Keratinocyte (primary cell): ENCODE measurements around the gene PAM16. TPM values are rescaled to one million over a fixed set of nuclear protein-coding genes. Genes with fewer than 3 reads are reported as not detected.

Experiments
- DNase-seq: peaks from one replicate; pipeline ENCODE4 v3.0.0-alpha.2; 2011; ENCODE audit warnings: low read depth, missing footprints, low spot score
- FAIRE-seq: peaks from 2 replicates; lab custom pipeline; 2011; peaks lifted over from hg19 to GRCh38; lab: Jason Lieb, UNC
- H2AFZ ChIP-seq: 2 replicates; pipeline ENCODE4 v1.6.0; 2012; ENCODE audit warnings: low read length, control low read depth, inconsistent platforms; ENCODE audit not compliant: control insufficient read depth
- H3K27ac ChIP-seq: 2 replicates; pipeline ENCODE4 v1.5.1; 2011; ENCODE audit warnings: low read length; ENCODE audit not compliant: control insufficient read depth, insufficient read depth
- H3K27me3 ChIP-seq: 3 replicates; pipeline ENCODE4 v1.6.0; 2011; ENCODE audit warnings: low read length; ENCODE audit not compliant: control insufficient read depth, insufficient read depth; ENCODE audit errors: extremely low read depth
- H3K36me3 ChIP-seq, 2 experiments: 2 replicates in 1 of 2; 3 replicates in 1 of 2; pipeline ENCODE4 v1.5.1; 2011; ENCODE audit warnings: low read length in 2 of 2, mild to moderate bottlenecking in 1 of 2; ENCODE audit not compliant: control insufficient read depth in 2 of 2, insufficient read depth in 2 of 2; ENCODE audit errors: extremely low read depth in 1 of 2
- H3K4me1 ChIP-seq: 3 replicates; pipeline ENCODE4 v1.5.1; 2011; ENCODE audit warnings: low read length; ENCODE audit not compliant: control insufficient read depth, insufficient read depth; ENCODE audit errors: extremely low read depth
- H3K4me2 ChIP-seq: 3 replicates; pipeline ENCODE4 v1.6.0; 2011; ENCODE audit warnings: low read depth, low read length; ENCODE audit not compliant: control insufficient read depth, insufficient read depth; ENCODE audit errors: extremely low read depth
- H3K4me3 ChIP-seq, 3 experiments: fragments of 200-600 bp in 1 of 3; sonication (generic) in 1 of 3; 2 replicates in 2 of 3; 3 replicates in 1 of 3; pipeline ENCODE4 v1.5.1; 2011 to 2016; ENCODE audit warnings: low read length in 3 of 3, mild to moderate bottlenecking in 3 of 3, control low read depth in 2 of 3, inconsistent platforms in 1 of 3, low read depth in 1 of 3, mixed read lengths in 1 of 3, mixed run types in 1 of 3, moderate library complexity in 1 of 3; ENCODE audit not compliant: control insufficient read depth in 2 of 3, insufficient read depth in 2 of 3; ENCODE audit errors: extremely low read depth in 1 of 3
- H3K79me2 ChIP-seq: 2 replicates; pipeline ENCODE4 v1.6.0; 2012; ENCODE audit warnings: low read length; ENCODE audit not compliant: control insufficient read depth, insufficient read depth
- H3K9ac ChIP-seq: 3 replicates; pipeline ENCODE4 v1.6.0; 2011; ENCODE audit warnings: low read length; ENCODE audit not compliant: control insufficient read depth, insufficient read depth; ENCODE audit errors: extremely low read depth
- H3K9me1 ChIP-seq: 3 replicates; pipeline ENCODE4 v1.6.0; 2011; ENCODE audit warnings: low read length; ENCODE audit not compliant: control insufficient read depth, insufficient read depth; ENCODE audit errors: extremely low read depth
- H3K9me3 ChIP-seq: 2 replicates; pipeline ENCODE4 v1.5.1; 2012; ENCODE audit warnings: low read depth, low read length; ENCODE audit not compliant: control insufficient read depth
- H4K20me1 ChIP-seq: 3 replicates; pipeline ENCODE4 v1.6.0; 2011; ENCODE audit warnings: low read length; ENCODE audit not compliant: control insufficient read depth, insufficient read depth; ENCODE audit errors: extremely low read depth
- CTCF ChIP-seq, 3 experiments: IDR thresholded peaks in 1 of 3; conservative IDR thresholded peaks in 1 of 3; optimal IDR thresholded peaks in 1 of 3; 2 replicates in 2 of 3; 3 replicates in 1 of 3; pipeline versions ENCODE3 to v1.5.1; 2011; ENCODE audit warnings: low read length in 3 of 3, mild to moderate bottlenecking in 3 of 3, moderate library complexity in 2 of 3, control low read depth in 1 of 3, inconsistent platforms in 1 of 3; ENCODE audit not compliant: insufficient read depth in 2 of 3; ENCODE audit errors: extremely low read depth in 1 of 3
- EZH2 ChIP-seq: IDR thresholded peaks from one replicate; pipeline ENCODE4 v1.6.1; 2012; ENCODE audit warnings: inconsistent platforms, mild to moderate bottlenecking, low read length, moderate library complexity
- dilution Hi-C: fragments of 300-500 bp; cut with MboI; formaldehyde crosslinking; loops from one replicate; pipeline ENCODE4 v1.7.0; 2020; ENCODE audit warnings: low sequenced_read_pairs; ENCODE audit not compliant: extremely low pct_ligation_motif_present
- polyA plus RNA-seq, 5 experiments: library from polyadenylated mRNA; depleted of rRNA in 3 of 5; stranded (reverse) in 3 of 5; stranded (forward) in 1 of 5; unstranded in 1 of 5; fragments of >200 nt; gene quantifications; 1 replicate in 1 of 5; 2 replicates in 3 of 5; 3 replicates in 1 of 5; pipeline versions ENCODE4 v1.2.1 to v1.2.3, GENCODE V29; 2011 to 2012; ENCODE audit warnings: missing spikeins in 2 of 5, low read depth in 1 of 5, low replicate concordance in 1 of 5

The PAM16 gene
- polyA plus RNA-seq, 1 donor (not counting 4 experiments of a cell fraction or from before 2014, with no cell fraction given) = 32.7 TPM

DNA sequence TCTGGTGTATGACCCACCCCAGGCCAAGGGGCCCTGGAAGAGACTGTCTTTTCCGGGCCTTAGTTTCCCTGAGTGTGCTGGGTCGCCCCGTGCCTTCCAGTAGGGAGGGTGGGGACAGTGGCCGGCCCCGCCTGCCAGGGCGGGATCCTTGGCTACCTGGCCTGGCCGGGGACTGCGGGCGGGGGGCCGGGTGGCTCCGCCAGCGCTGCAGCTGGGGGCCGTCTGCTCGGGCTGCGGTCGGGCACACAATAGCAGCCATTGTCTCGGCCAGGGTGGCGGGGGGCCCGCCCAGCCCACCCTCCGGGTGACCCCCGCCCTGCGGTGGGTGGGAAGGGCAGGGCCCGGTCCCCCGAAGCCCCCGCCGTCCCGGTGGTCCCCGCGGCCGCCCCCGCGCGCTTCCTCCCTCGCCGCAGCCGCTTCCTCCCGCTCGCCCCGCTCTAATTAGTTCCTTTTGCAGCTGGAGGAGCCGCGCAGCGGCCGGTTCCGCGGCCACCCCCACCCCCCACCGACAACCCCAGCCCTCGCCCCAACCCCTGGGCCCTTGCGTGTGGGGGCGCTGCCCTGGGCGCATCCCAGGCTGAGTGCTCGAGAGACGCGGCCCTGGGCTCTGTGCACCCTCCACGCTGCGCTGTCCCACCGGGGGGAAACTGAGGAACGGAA, 23.6 kb downstream of the PAM16 start:
- peaks cover 8% of the 10 kb centered on the region for H4K20me1 ChIP-seq
- no peak overlapping the region for H3K27ac ChIP-seq
- DNase-seq (no peak), FAIRE-seq (no peak)
- H3K4me2 ChIP-seq = peak overlapping the region; percentile 77
- H3K4me1 ChIP-seq = peaks cover 16% of the 10 kb centered on the region
- H3K4me3 ChIP-seq = peak overlapping the region; percentile 35 to 51 (median 36)
- H2AFZ ChIP-seq = no peak overlapping the region
- H3K36me3 ChIP-seq = peaks cover 0 to 1% of the 10 kb centered on the region in 2 experiments
- TF ChIP-seq CTCF (optimal IDR thresholded peaks at IDR 0.05 in 1 of 3, IDR thresholded peaks at IDR 0.05 in 1 of 3, conservative IDR thresholded peaks at IDR 0.05 in 1 of 3; ENCODE audit: extremely low read depth in 1 of 3, insufficient read depth in 2 of 3, low read length in 3 of 3) = peak in 1 of 3 experiments; percentile 34
- no peak for TF ChIP-seq EZH2
- no peaks in the 10 kb centered on the region for H3K9me1 ChIP-seq
- dilution Hi-C loops = no loop called here
- H3K79me2 ChIP-seq = peaks cover 48% of the 10 kb centered on the region
- H3K9ac ChIP-seq = peak overlapping the region; percentile 52
- H3K9me3 ChIP-seq = no peaks in the 10 kb centered on the region
- no peaks in the 10 kb centered on the region for H3K27me3 ChIP-seq

DNA sequence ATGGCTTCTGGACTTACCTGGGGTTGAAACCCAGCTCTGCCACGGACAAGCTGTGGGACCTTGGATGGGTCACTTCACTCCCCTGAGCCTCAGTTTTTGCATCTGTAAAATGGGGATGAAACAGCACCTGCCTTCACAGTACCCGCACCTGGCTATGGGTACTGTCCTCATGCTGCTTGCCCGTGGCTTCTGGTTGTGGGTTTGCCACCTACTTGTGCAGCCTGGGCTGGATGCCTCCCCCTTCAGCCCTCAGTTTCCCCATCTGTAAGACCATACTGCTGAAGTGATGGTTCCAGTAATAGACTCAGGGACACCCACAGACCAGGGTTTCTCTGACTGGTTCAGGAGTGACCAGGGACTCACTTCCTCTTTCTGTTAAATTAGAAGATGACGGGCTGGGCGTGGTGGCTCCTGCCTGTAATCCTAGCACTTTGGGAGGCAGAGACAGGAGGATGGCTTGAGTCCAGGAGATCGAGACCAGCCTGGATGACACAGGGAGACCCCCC, 25.8 kb downstream of the PAM16 start:
- Histone ChIP-seq H3K27me3 (no peaks in the 10 kb centered on the region), H3K9ac (no peak overlapping the region), H2AFZ (no peak overlapping the region), H4K20me1 (peaks cover 8% of the 10 kb centered on the region), H3K79me2 (peaks cover 63% of the 10 kb centered on the region), H3K4me2 (no peak overlapping the region), H3K36me3 (no peaks in the 10 kb centered on the region), H3K27ac (no peak overlapping the region), H3K9me3 (no peaks in the 10 kb centered on the region), H3K4me1 (peaks cover 20% of the 10 kb centered on the region), H3K4me3 (no peak overlapping the region), H3K9me1 (no peaks in the 10 kb centered on the region)
- FAIRE-seq (no peak), DNase-seq (no peak)
- TF ChIP-seq CTCF (optimal IDR thresholded peaks at IDR 0.05 in 1 of 3, IDR thresholded peaks at IDR 0.05 in 1 of 3, conservative IDR thresholded peaks at IDR 0.05 in 1 of 3; ENCODE audit: extremely low read depth in 1 of 3, insufficient read depth in 2 of 3, low read length in 3 of 3) (no peak), EZH2 (no peak)
- dilution Hi-C loops = no loop called here
